NCI-H82 treated with DMSO at 0.1 percent for 48 hours (cell line): Measurements from ENCODE around the gene TRAF7.
A peak's percentile ranks its signal among the peaks of the same experiment; 100 is the strongest.

Experiments used
- DNase-seq: peaks from one replicate; lab custom pipeline; 2025; ENCODE audit not compliant: unreplicated experiment; lab: John Stamatoyannopoulos, UW

TRAF7 gene

GRCh38 chr16:2180962-2181923 lies 25.7 kb downstream of the TRAF7 start:
- no peak for DNase-seq

- no peak for DNase-seq
Observed at GRCh38 chr16:2181952-2182351, 26.4 kb downstream of the TRAF7 start.

GRCh38 chr16:2183671-2184070 lies 28.1 kb downstream of the TRAF7 start:
- no peak for DNase-seq

GRCh38 chr16:2184346-2184745 lies 28.8 kb downstream of the TRAF7 start:
- no peak for DNase-seq

GRCh38 chr16:2184962-2185361 lies 29.4 kb downstream of the TRAF7 start:
- DNase-seq = no peak

- no peak for DNase-seq
Observed at GRCh38 chr16:2186064-2186463, 30.5 kb downstream of the TRAF7 start.

GRCh38 chr16:2186505-2186904 lies 30.9 kb downstream of the TRAF7 start:
- DNase-seq = no peak

- no peak for DNase-seq
Observed at GRCh38 chr16:2187212-2187611, 31.6 kb downstream of the TRAF7 start.

GRCh38 chr16:2188395-2188794 lies 32.8 kb downstream of the TRAF7 start:
- no peak for DNase-seq

GRCh38 chr16:2189252-2189893 lies 33.8 kb downstream of the TRAF7 start:
- DNase-seq = no peak

GRCh38 chr16:2190002-2190658 lies 34.5 kb downstream of the TRAF7 start:
- DNase-seq = no peak

- DNase-seq = no peak
Observed at GRCh38 chr16:2190659-2191445, 35.3 kb downstream of the TRAF7 start.

GRCh38 chr16:2191446-2191706 lies 35.8 kb downstream of the TRAF7 start:
- DNase-seq = no peak

GRCh38 chr16:2194166-2194834 lies 38.7 kb downstream of the TRAF7 start:
- no peak for DNase-seq

GRCh38 chr16:2194852-2195321 lies 39.3 kb downstream of the TRAF7 start:
- DNase-seq = peak; percentile 51

- no peak for DNase-seq
Observed at GRCh38 chr16:2195322-2196161, 40.0 kb downstream of the TRAF7 start.

GRCh38 chr16:2196162-2196980 lies 40.8 kb downstream of the TRAF7 start, which contains the start of gene CASKIN1:
Gene CASKIN1 (minus strand): TSS chr16:2196605. CDS start chr16:2196432, 173 bp downstream.
- no peak for DNase-seq

- no peak for DNase-seq
Observed at GRCh38 chr16:2196981-2197511, 41.5 kb downstream of the TRAF7 start.
